ENCODE results near the gene EID3. TPM values are rescaled to one million over a fixed set of nuclear protein-coding genes. Genes with fewer than 3 reads are reported as not detected.

Gene EID3
- polyA plus RNA-seq, 2 donors, result 0.74 to 1.0 TPM

DNA sequence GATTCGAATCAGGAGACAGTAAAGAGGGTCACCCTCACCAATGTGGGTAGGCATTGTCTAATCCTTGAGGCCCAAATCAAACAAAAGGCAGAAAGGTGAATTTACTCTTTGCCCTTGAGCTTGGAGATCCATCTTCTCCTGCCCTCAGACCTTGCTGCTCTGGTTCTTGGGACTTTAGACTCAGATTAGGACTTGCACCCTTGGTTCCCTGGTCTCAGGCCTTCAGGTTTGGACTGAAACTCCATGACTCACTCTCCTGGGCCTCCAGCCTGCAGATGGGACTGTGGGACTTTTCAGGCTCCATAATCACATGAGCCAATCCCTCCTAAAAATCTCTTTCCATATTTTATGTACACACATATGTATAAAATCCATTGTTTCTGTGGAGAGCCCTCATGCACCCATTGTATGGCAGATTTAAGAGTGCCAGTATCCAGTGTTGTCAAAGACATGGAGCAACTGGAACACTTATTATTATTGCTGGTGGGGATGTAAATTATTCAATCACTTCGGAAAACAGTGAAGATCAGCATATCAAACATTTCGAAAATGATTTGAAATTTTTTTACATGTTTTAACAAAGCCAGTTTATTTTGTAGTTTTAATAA, 48.7 kb downstream of the EID3 start:
- no peaks in the 10 kb centered on the region for H3K27me3 ChIP-seq (ENCODE audit: control insufficient read depth in 1 of 2, insufficient read depth in 2 of 2, low read length in 2 of 2)
- no peak overlapping the region for H3K27ac ChIP-seq (ENCODE audit: low read depth in 2 of 2, low read length in 1 of 2)
- no peaks in the 10 kb centered on the region for H3K9me3 ChIP-seq (ENCODE audit: control insufficient read depth in 2 of 2, insufficient read depth in 1 of 2, low read depth in 1 of 2, low read length in 1 of 2)
- H3K4me1 ChIP-seq (ENCODE audit: control insufficient read depth in 2 of 2, insufficient read depth in 2 of 2, low read length in 1 of 2), result no peaks in the 10 kb centered on the region
- H3K4me3 ChIP-seq (ENCODE audit: low read depth in 1 of 2, low read length in 2 of 2), result no peak overlapping the region
- WGBS, 2 donors, result 93 to 97% methylated on average over 3 of the region's 3 CpGs
- peaks cover 3 to 19% of the 10 kb centered on the region in 2 donors for H3K36me3 ChIP-seq (ENCODE audit: control insufficient read depth in 2 of 2, insufficient read depth in 2 of 2, low read length in 1 of 2)

DNA sequence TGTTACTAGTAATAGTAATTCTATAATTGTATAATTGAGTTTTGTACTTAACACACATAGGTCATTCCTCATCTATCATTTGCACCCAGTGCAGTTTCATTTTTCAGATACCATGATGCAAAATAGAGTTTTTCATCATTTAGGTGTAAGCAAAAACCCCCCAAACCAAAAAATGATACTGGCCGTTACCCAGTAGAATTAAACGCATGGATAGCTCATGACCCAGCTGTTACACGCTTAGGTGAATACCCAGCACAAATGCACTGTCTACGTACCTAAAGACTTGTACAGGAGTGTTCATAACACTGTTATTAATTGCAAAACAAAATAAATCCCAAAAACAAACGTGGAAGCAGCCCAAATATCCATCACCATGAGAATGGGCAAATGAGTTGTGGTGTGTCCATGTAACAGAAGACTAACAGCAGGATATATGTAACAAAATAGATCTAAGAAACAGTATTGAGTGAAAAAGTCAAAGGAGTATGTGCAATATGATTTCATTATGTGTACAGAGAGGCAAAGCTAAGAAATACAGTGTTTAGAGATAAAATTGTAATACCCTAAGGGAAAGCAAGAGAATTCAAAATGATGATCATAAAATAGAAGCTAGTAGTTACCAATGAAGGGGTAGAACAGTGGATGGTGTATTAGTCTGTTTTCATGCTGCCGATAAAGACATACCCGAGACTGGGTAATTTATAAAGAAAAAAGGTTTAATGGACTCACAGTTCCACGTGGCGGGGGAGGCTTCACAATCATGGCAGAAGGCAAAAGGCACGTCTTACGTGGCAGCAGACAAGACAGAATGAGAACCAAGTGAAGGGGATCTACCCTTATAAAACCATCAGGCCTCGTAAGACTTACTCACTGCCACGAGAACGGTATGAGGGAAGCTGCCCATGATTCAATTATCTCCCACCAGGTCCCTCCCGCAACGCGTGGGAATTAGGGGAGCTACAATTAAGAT, 49.8 kb downstream of the EID3 start:
- no peaks in the 10 kb centered on the region for H3K9me3 ChIP-seq (ENCODE audit: control insufficient read depth in 2 of 2, insufficient read depth in 1 of 2, low read depth in 1 of 2, low read length in 1 of 2)
- no peaks in the 10 kb centered on the region for H3K27me3 ChIP-seq (ENCODE audit: control insufficient read depth in 1 of 2, insufficient read depth in 2 of 2, low read length in 2 of 2)
- H3K4me1 ChIP-seq (ENCODE audit: control insufficient read depth in 2 of 2, insufficient read depth in 2 of 2, low read length in 1 of 2), result no peaks in the 10 kb centered on the region
- peaks cover 1 to 15% of the 10 kb centered on the region in 2 donors for H3K36me3 ChIP-seq (ENCODE audit: control insufficient read depth in 2 of 2, insufficient read depth in 2 of 2, low read length in 1 of 2)
- no peak overlapping the region for H3K4me3 ChIP-seq (ENCODE audit: low read depth in 1 of 2, low read length in 2 of 2)
- 92% methylated on average over 17 of the region's 17 CpGs for WGBS, 2 donors
- H3K27ac ChIP-seq (ENCODE audit: low read depth in 2 of 2, low read length in 1 of 2), result no peak overlapping the region

DNA sequence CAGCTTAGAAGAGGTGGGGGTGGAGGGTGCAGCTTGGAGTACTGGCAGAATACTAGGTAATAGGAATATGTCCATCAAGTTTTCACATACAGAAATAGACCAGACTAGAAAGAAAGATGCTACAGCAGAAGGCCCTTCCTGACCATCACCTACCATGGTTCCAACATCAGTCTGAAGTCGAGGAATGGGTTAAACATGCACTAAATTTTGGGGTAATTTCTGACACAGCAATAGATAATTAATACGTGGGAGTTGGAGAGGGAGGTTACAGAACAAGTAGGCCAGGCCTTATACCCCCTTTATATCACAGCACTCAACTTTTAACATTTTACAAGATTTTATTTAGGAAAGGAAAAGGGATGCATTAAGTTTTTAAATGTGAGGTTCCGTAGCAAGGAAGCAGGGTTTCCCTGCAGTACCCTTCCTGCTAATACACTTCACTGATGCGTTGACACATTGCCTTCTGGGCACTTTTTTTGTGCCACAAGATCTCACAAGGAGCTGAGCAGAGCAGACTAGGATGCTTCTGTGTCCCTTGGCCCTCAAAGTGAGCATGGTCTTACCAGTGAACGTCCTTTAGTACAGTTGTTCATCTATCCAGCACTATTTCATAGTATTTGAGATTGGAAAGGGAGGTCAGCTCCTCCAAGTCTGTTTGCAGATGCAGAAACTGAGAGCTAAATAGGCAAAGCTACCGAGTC, 50.8 kb downstream of the EID3 start:
- Histone ChIP-seq H3K36me3 (ENCODE audit: control insufficient read depth in 2 of 2, insufficient read depth in 2 of 2, low read length in 1 of 2) (peaks cover 0 to 8% of the 10 kb centered on the region in 2 donors), H3K9me3 (ENCODE audit: control insufficient read depth in 2 of 2, insufficient read depth in 1 of 2, low read depth in 1 of 2, low read length in 1 of 2) (no peaks in the 10 kb centered on the region), H3K27ac (ENCODE audit: low read depth in 2 of 2, low read length in 1 of 2) (no peak overlapping the region), H3K27me3 (ENCODE audit: control insufficient read depth in 1 of 2, insufficient read depth in 2 of 2, low read length in 2 of 2) (no peaks in the 10 kb centered on the region), H3K4me3 (ENCODE audit: low read depth in 1 of 2, low read length in 2 of 2) (no peak overlapping the region), H3K4me1 (ENCODE audit: control insufficient read depth in 2 of 2, insufficient read depth in 2 of 2, low read length in 1 of 2) (no peaks in the 10 kb centered on the region)
- 86 to 88% methylated on average over 6 of the region's 6 CpGs for WGBS, 2 donors

Other genes starting within 250 kb of the EID3 start
- 1 to 10 TPM; 6.8 to 6.9 TPM for gene HCFC2, start 239.2 kb upstream of the EID3 start, polyA plus RNA-seq
- gene NFYB, start 165.5 kb upstream of the EID3 start, polyA plus RNA-seq, result 10 to 100 TPM; 11.5 to 13.1 TPM
- gene TXNRD1, start 88.0 kb upstream of the EID3 start, polyA plus RNA-seq, result 10 to 100 TPM in 1 of 2 donors, 1 to 10 TPM in 1; 8.8 to 20.0 TPM
- 1 to 10 TPM in 1 of 2 donors, under 1 TPM in 1; 0.53 to 1.4 TPM for gene CHST11, start 153.2 kb downstream of the EID3 start, polyA plus RNA-seq